ENCODE data around the gene WFS1. TPM values are rescaled to one million over a fixed set of nuclear protein-coding genes. Genes with fewer than 3 reads are reported as not detected.

WFS1 gene
- total RNA-seq, 6 experiments from 2014 or later, result 11.3 to 19.7 (median 15.9) TPM

DNA sequence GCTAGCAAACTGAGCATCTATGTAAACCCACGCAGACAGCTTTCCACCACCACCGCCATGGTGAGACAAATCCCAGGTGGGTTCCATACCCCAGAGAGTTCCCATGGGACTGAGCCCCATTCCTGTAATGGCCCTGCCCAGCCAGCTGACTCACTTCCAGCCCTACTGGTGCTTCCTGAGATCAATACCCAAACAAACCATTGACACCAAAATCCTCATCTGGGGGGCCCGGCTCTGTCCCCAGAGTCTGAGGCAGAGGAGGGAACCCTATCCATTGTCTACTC, 39.2 kb upstream of the WFS1 start:
- intact Hi-C loops (cut with DNase I), result no loop called here
- TF ChIP-seq, protein P1, sequence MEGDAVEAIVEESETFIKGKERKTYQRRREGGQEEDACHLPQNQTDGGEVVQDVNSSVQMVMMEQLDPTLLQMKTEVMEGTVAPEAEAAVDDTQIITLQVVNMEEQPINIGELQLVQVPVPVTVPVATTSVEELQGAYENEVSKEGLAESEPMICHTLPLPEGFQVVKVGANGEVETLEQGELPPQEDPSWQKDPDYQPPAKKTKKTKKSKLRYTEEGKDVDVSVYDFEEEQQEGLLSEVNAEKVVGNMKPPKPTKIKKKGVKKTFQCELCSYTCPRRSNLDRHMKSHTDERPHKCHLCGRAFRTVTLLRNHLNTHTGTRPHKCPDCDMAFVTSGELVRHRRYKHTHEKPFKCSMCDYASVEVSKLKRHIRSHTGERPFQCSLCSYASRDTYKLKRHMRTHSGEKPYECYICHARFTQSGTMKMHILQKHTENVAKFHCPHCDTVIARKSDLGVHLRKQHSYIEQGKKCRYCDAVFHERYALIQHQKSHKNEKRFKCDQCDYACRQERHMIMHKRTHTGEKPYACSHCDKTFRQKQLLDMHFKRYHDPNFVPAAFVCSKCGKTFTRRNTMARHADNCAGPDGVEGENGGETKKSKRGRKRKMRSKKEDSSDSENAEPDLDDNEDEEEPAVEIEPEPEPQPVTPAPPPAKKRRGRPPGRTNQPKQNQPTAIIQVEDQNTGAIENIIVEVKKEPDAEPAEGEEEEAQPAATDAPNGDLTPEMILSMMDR (IDR thresholded peaks at IDR 0.05), result no peak
- TF ChIP-seq POLR2A (IDR thresholded peaks at IDR 0.05), result no peak
- Histone ChIP-seq H3K4me1 (no peaks in the 10 kb centered on the region), H3K9me3 (no peaks in the 10 kb centered on the region), H3K27ac (no peak overlapping the region), H3K27me3 (no peaks in the 10 kb centered on the region), H3K36me3 (no peaks in the 10 kb centered on the region), H3K4me3 (no peak overlapping the region)
- peak in 1 of 3 donors; percentile 9 for DNase-seq
- ATAC-seq, result no peak
- WGBS (ENCODE audit: insufficient coverage, low coverage, low lambda C conversion rate, missing lambda C conversion rate), result 0% methylated on average over 1 of the region's 3 CpGs

DNA sequence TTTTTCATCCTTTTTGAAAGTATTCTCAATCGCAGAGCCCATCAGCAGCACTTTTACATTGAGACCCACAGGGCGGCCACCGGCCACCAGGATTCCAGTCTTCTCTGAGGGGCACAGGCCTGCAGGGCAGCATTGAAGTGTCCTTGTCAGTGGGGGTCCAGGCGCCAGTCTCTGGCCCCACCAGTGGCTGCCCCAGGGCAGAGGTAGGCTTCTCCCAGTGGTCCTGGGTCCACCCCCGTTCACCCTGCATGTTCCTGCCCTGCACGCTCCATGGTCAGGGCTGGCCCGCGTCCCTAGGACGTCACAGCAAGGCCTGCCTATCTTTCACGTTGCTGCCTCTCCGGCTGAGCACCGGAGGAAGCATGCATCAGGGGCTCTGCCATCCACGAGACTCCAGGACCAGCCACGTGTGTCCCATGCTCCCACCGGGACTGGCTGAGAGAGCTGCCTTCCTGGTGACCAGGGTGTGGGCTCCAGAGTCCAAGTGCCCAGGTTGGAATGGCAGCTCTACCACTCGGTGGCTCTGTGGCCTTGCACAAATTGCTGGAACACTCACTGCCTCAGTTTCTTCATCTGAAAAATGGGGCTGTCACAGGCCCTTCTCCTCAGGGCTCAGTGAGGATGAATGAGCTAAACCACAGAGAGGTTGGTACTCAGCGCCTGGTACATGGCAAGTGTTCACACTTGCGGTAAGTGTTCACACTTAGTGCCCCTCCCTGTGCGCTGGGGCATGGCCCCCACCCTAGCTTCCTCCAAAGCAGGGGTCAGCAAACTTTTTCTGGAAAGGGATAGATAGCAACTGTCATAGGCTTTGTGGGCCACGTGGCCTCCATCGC, 38.6 kb upstream of the WFS1 start:
- H3K27me3 ChIP-seq, result no peaks in the 10 kb centered on the region
- TF ChIP-seq, protein P1 (IDR thresholded peaks at IDR 0.05), result no peak
- no peak for TF ChIP-seq POLR2A (IDR thresholded peaks at IDR 0.05)
- H3K27ac ChIP-seq, result no peak overlapping the region
- H3K4me3 ChIP-seq, result no peak overlapping the region
- WGBS (ENCODE audit: insufficient coverage, low coverage, low lambda C conversion rate, missing lambda C conversion rate), result 75% methylated on average over 4 of the region's 21 CpGs
- H3K36me3 ChIP-seq, result no peaks in the 10 kb centered on the region
- H3K4me1 ChIP-seq, result no peaks in the 10 kb centered on the region
- ATAC-seq, result no peak
- DNase-seq, result peak in 2 of 3 donors; percentile 29 to 41
- H3K9me3 ChIP-seq, result no peaks in the 10 kb centered on the region
- intact Hi-C loops (cut with DNase I), result no loop called here

DNA sequence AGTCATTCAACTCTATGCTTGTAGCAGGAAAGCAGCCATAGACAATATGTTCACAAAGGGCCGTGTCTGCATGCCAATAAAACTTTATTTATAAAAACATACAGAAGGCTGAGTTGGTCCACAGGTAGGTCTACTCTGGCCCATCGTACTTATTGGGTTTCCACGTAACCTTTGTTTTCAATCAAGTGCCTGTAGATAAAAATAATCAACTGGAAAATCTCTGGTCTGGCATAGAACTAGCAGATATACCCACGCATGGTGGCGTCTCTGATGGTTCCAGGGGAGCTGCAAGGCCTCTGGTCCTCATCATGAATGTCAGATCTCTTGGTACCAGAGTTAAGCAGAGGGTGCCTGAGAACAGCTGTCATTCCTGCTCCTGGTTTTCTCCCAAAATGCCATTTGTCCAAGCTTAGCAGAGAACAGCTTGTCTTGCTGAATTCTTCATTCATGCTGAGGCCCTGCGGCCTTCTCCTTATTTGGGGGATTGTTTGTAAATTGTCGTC, 37.9 kb upstream of the WFS1 start:
- TF ChIP-seq, protein P1 (IDR thresholded peaks at IDR 0.05), result no peak
- no peak for TF ChIP-seq POLR2A (IDR thresholded peaks at IDR 0.05)
- Histone ChIP-seq H3K4me1 (no peaks in the 10 kb centered on the region), H3K27ac (no peak overlapping the region), H3K9me3 (no peaks in the 10 kb centered on the region), H3K4me3 (no peak overlapping the region), H3K36me3 (no peaks in the 10 kb centered on the region), H3K27me3 (no peaks in the 10 kb centered on the region)
- DNase-seq (no peak), ATAC-seq (no peak)
- 69% methylated on average over 5 of the region's 7 CpGs for WGBS (ENCODE audit: insufficient coverage, low coverage, low lambda C conversion rate, missing lambda C conversion rate)
- intact Hi-C loops (cut with DNase I), result no loop called here

DNA sequence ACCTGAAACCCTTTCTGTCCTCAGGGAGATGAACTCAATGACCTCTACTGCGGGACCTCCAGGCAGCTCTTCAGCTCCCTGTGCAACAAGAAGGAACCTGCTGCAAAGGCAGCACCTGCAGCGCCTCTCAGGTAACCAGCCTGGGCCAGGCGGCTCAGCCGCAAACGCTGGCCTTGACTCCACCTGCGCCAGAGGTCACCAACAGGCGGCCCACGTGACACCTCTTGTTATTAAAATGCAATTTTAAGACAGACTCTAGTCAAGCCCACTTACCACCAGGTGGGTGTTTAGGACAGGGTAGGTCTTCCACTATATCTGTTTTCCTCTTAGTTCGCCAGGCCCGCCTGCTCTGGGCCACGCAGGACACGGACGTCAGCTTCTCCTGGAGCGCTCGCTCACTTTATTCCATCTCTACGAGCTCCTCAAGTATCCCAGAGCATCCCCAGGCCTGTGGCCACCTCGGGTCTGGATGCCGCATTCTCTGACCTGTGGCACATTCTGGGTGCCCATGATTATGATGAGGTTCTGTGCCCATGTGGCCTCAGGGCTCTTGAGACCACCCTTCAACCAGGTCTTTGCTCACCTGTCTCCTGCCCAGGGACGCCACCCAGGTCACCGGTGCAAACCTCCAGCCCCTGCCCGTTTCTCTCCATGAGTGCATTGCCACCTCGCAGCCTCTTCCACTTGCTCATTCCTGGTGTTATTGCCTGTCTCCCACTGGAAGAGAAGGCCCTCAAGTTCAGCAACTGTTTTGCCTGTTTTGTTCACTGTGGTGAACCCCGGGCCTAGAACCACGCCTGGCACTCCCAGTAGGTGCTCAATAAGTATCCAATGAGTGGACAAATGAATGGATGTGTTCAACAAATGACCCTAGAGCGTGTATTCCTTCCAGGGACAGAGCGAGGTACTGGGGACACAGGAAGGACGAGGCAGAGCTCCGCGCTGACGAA, 36.5 kb upstream of the WFS1 start:
- no peaks in the 10 kb centered on the region for H3K9me3 ChIP-seq
- no peak for TF ChIP-seq POLR2A (IDR thresholded peaks at IDR 0.05)
- TF ChIP-seq, protein P1 (IDR thresholded peaks at IDR 0.05), result no peak
- 76% methylated on average over 14 of the region's 30 CpGs for WGBS (ENCODE audit: insufficient coverage, low coverage, low lambda C conversion rate, missing lambda C conversion rate)
- DNase-seq (peak in 2 of 3 donors; percentile 22 to 26), ATAC-seq (no peak)
- no peaks in the 10 kb centered on the region for H3K36me3 ChIP-seq
- no peaks in the 10 kb centered on the region for H3K4me1 ChIP-seq
- intact Hi-C loops (cut with DNase I), result no loop called here
- H3K27me3 ChIP-seq, result no peaks in the 10 kb centered on the region
- H3K27ac ChIP-seq, result no peak overlapping the region
- no peak overlapping the region for H3K4me3 ChIP-seq

Measured in right lobe of liver (tissue), 6 donors.